ENCODE results near the gene DPM1. TPM values are rescaled to one million over a fixed set of nuclear protein-coding genes. Genes with fewer than 3 reads are reported as not detected.

The DPM1 gene
- total and polyA plus RNA-seq, 7 donors = 24.6 to 120 (median 59.6) TPM

DNA sequence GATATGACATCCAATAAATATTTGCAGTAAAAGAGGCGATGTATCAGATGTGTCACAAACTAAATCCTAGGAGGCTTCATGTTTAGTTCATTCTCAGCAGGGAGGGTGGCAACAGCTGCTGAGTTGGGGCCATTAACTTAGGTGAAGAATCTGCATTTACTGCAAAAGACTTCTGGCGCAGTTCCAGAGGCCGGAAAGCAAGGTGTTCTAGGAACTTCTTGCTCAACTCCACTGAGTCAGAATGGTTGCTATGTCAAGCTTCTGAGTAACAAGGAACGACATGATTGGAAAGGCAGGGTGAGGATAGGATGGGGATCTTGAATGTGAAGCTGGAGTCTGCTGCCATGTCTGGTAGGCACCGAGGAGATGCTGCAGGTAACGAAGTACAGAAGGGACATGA, 38.8 kb downstream of the DPM1 start:
- DNase-seq = peak; percentile 61 to 74
- Histone ChIP-seq H3K27me3 (ENCODE audit: insufficient read depth in 3 of 3, low read length in 2 of 3) (no peaks in the 10 kb centered on the region), H3K4me3 (no peak overlapping the region), H3K4me1 (peaks cover 82% of the 10 kb centered on the region), H3K9me3 (no peaks in the 10 kb centered on the region), H3K36me3 (ENCODE audit: insufficient read depth in 1 of 2, low read depth in 1 of 2) (no peaks in the 10 kb centered on the region), H3K27ac (no peak overlapping the region)
- TF ChIP-seq, protein P1, sequence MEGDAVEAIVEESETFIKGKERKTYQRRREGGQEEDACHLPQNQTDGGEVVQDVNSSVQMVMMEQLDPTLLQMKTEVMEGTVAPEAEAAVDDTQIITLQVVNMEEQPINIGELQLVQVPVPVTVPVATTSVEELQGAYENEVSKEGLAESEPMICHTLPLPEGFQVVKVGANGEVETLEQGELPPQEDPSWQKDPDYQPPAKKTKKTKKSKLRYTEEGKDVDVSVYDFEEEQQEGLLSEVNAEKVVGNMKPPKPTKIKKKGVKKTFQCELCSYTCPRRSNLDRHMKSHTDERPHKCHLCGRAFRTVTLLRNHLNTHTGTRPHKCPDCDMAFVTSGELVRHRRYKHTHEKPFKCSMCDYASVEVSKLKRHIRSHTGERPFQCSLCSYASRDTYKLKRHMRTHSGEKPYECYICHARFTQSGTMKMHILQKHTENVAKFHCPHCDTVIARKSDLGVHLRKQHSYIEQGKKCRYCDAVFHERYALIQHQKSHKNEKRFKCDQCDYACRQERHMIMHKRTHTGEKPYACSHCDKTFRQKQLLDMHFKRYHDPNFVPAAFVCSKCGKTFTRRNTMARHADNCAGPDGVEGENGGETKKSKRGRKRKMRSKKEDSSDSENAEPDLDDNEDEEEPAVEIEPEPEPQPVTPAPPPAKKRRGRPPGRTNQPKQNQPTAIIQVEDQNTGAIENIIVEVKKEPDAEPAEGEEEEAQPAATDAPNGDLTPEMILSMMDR (IDR thresholded peaks at IDR 0.05) = no peak
- peak in 3 of 4 donors; percentile 70 to 81 (median 75) for ATAC-seq
- WGBS, 3 donors = 64 to 69% (median 67%) methylated on average over 6 of the region's 6 CpGs
- intact Hi-C loops (cut with DNase I) = loop anchor here (5.0 to 10.0 kb wide), 2 partner anchors 38 to 105 kb away; partner anchors contain the start of genes DPM1 (in 1 of the 2) and MOCS3 (in 1 of the 2)

DNA sequence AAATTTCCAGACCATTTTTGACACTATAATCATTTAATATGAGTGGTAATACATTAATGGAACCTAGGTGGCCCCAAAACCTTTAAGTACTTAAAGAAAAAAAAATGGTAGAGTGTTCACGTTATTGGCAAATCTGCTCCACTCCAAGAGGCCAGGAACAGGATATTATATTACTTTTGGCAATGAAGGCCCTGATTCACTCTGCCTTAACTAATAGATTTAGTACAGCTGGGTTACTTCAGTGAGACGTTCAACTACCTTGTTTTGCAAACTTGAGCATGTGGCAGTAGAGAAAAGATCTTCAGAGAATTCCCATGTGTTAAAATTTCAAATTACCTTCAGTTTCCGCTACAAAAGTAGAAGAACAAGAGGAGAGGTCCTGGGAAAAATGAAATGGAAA, 39.9 kb downstream of the DPM1 start:
- intact Hi-C loops (cut with DNase I) = loop anchor here (5.0 to 10.0 kb wide), 2 partner anchors 39 to 104 kb away; partner anchors contain the start of genes DPM1 (in 1 of the 2) and MOCS3 (in 1 of the 2)
- no peak overlapping the region for H3K4me3 ChIP-seq
- no peak for DNase-seq
- peak; percentile 45 to 69 (median 52) for ATAC-seq
- TF ChIP-seq, protein P1 (IDR thresholded peaks at IDR 0.05) = no peak
- H3K9me3 ChIP-seq = no peaks in the 10 kb centered on the region
- no peaks in the 10 kb centered on the region for H3K27me3 ChIP-seq (ENCODE audit: insufficient read depth in 3 of 3, low read length in 2 of 3)
- H3K4me1 ChIP-seq = peaks cover 83% of the 10 kb centered on the region
- no peaks in the 10 kb centered on the region for H3K36me3 ChIP-seq (ENCODE audit: insufficient read depth in 1 of 2, low read depth in 1 of 2)
- H3K27ac ChIP-seq = peak overlapping the region; percentile 54
- WGBS, 3 donors = 27 to 30% (median 29%) methylated on average over 3 of the region's 3 CpGs

DNA sequence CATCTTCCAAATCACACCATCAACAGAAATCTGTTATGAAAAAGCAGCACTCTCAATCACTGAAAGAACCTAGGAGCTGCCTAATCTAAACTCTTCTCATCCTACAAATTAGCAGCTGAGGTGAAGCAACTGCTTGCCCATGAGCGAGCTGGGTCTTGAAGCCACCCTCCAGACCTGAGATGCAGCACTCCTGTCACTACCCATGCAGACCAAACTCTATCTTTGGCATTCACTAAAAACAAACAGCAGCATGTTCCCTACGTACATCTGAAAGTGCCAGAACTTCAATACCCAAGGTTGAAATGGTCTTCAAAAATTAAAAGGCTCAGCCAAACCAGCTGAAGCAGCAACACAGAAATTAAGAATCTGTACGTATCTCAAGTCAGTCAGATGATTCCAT, 41.4 kb downstream of the DPM1 start:
- H3K4me1 ChIP-seq = peaks cover 81% of the 10 kb centered on the region
- H3K27ac ChIP-seq = peak overlapping the region; percentile 13
- intact Hi-C loops (cut with DNase I) = loop anchor here (5.0 to 10.0 kb wide), 2 partner anchors 40 to 102 kb away; partner anchors contain the start of genes DPM1 (in 1 of the 2) and MOCS3 (in 1 of the 2)

DNA sequence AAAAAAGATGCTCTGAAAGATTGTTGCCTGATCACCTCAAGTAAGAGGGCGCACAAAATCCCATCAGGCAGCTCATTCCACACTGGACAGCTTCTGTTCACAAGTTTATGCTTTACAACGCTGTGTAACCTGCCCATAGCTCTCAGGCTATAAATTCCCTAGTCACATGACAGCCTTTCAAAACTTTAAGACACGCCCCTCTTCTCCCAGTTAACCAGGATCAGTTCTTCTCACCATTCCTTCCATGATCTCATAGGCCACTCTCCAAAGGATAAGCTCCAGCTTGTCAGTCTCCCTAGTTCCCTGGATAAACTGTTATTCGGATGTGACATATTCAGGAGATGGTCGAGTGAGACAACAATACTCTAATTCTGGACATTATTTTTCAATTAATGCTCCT, 42.1 kb downstream of the DPM1 start:
- Histone ChIP-seq H3K27ac (peak overlapping the region; percentile 13), H3K27me3 (ENCODE audit: insufficient read depth in 3 of 3, low read length in 2 of 3) (no peaks in the 10 kb centered on the region), H3K9me3 (no peaks in the 10 kb centered on the region), H3K4me3 (no peak overlapping the region), H3K4me1 (peaks cover 85% of the 10 kb centered on the region), H3K36me3 (ENCODE audit: insufficient read depth in 1 of 2, low read depth in 1 of 2) (no peaks in the 10 kb centered on the region)
- intact Hi-C loops (cut with DNase I) = loop anchor here (5.0 to 10.0 kb wide), 2 partner anchors 41 to 101 kb away; partner anchors contain the start of genes DPM1 (in 1 of the 2) and MOCS3 (in 1 of the 2)
- WGBS, 3 donors = 28 to 33% (median 29%) methylated on average over 5 of the region's 5 CpGs
- DNase-seq = no peak
- peak; percentile 59 to 77 (median 68) for ATAC-seq
- TF ChIP-seq, protein P1 (IDR thresholded peaks at IDR 0.05) = no peak

More for the DNA sequence above, 41.4 kb downstream of the DPM1 start:
- 62 to 89% (median 78%) methylated on average over 3 of the region's 3 CpGs for WGBS, 3 donors
- DNase-seq (no peak), ATAC-seq (no peak)
- TF ChIP-seq, protein P1 (IDR thresholded peaks at IDR 0.05) = no peak
- Histone ChIP-seq H3K36me3 (ENCODE audit: insufficient read depth in 1 of 2, low read depth in 1 of 2) (no peaks in the 10 kb centered on the region), H3K9me3 (no peaks in the 10 kb centered on the region), H3K4me3 (no peak overlapping the region), H3K27me3 (ENCODE audit: insufficient read depth in 3 of 3, low read length in 2 of 3) (no peaks in the 10 kb centered on the region)
